Measurements from ENCODE around the gene P4HA2. TPM values are rescaled to one million over a fixed set of nuclear protein-coding genes. Genes with fewer than 3 reads are reported as not detected.
"Not testable (repeated sequence)": the region's sequence is repeated elsewhere in the genome, so short reads cannot be mapped to it uniquely, and the experiment has no call there.

P4HA2 gene
- total RNA-seq, 1 experiment from 2014 or later, result 200 TPM

- no peak for DNase-seq (ENCODE audit: low read depth)
These were observed 24.8 kb downstream of the P4HA2 start for GRCh38 chr5:132202711-132203463.

GRCh38 chr5:132199116-132199680 is 28.5 kb downstream of the P4HA2 start:
- DNase-seq (ENCODE audit: low read depth), result no peak

- no peak for DNase-seq (ENCODE audit: low read depth)
These were observed 29.1 kb downstream of the P4HA2 start for GRCh38 chr5:132198571-132198970.

- DNase-seq (ENCODE audit: low read depth), result no peak
These were observed 31.9 kb downstream of the P4HA2 start for GRCh38 chr5:132195727-132196126.

- DNase-seq (ENCODE audit: low read depth), result no peak
These were observed 34.4 kb downstream of the P4HA2 start for GRCh38 chr5:132193165-132193694.

- peak; percentile 83 for DNase-seq (ENCODE audit: low read depth)
These were observed 37.4 kb downstream of the P4HA2 start for GRCh38 chr5:132190161-132190817.

- no peak for DNase-seq (ENCODE audit: low read depth)
These were observed 43.1 kb downstream of the P4HA2 start for GRCh38 chr5:132184588-132184987.

- DNase-seq (ENCODE audit: low read depth), result no peak
These were observed 43.9 kb downstream of the P4HA2 start for GRCh38 chr5:132183723-132184122.

GRCh38 chr5:132182359-132183040 is 45.2 kb downstream of the P4HA2 start:
- DNase-seq (ENCODE audit: low read depth), result no peak

- no peak for DNase-seq (ENCODE audit: low read depth)
These were observed 46.5 kb downstream of the P4HA2 start for GRCh38 chr5:132181011-132181629.

GRCh38 chr5:132180134-132180745 is 47.4 kb downstream of the P4HA2 start:
- peak; percentile 70 for DNase-seq (ENCODE audit: low read depth)

GRCh38 chr5:132179405-132179804 is 48.2 kb downstream of the P4HA2 start:
- DNase-seq (ENCODE audit: low read depth), result no peak

- DNase-seq (ENCODE audit: low read depth), result no peak
These were observed 49.9 kb downstream of the P4HA2 start for GRCh38 chr5:132177691-132178149.

GRCh38 chr5:132176987-132177386 is 50.7 kb downstream of the P4HA2 start:
- DNase-seq (ENCODE audit: low read depth), result peak; percentile 32

GRCh38 chr5:132176521-132176945 is 51.1 kb downstream of the P4HA2 start:
- DNase-seq (ENCODE audit: low read depth), result no peak

- DNase-seq (ENCODE audit: low read depth), result no peak
These were observed 64.7 kb downstream of the P4HA2 start for GRCh38 chr5:132162945-132163344.

- DNase-seq (ENCODE audit: low read depth), result not testable (repeated sequence)
These were observed 65.9 kb downstream of the P4HA2 start for GRCh38 chr5:132161574-132162326.

- no peak for DNase-seq (ENCODE audit: low read depth)
These were observed 71.2 kb downstream of the P4HA2 start for GRCh38 chr5:132156413-132156812.

GRCh38 chr5:132150565-132150964 is 77.1 kb downstream of the P4HA2 start:
- DNase-seq (ENCODE audit: low read depth), result no peak

- no peak for DNase-seq (ENCODE audit: low read depth)
These were observed 80.0 kb downstream of the P4HA2 start for GRCh38 chr5:132147663-132148062.

Data from LHCN-M2 (cell line).